ENCODE results near the gene NUP37. TPM values are rescaled to one million over a fixed set of nuclear protein-coding genes. Genes with fewer than 3 reads are reported as not detected.
"Not testable (repeated sequence)": the region's sequence is repeated elsewhere in the genome, so short reads cannot be mapped to it uniquely, and the experiment has no call there.

Gene NUP37
- total and polyA plus RNA-seq, 2 donors from 2014 or later = 23.2 to 26.7 TPM

DNA sequence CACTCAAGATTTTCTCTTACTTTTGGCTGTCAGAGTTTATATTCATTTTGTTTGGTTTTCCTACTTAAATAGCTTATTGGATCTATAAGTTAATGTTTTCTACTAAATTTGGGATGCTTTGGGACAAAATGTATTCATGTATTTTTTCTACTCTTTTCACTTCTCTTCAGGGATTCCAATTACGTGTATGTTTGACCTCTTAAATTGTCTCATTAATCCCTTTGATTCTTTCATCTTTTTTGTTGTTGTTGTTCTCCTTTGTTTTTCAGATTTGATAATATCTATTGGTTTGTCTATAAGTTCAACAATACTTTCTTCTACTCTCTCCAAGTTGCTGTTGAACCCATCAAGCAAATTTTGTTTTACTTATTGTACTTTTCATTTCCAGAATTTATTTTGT, 43.5 kb upstream of the NUP37 start:
- TF ChIP-seq, protein P1, sequence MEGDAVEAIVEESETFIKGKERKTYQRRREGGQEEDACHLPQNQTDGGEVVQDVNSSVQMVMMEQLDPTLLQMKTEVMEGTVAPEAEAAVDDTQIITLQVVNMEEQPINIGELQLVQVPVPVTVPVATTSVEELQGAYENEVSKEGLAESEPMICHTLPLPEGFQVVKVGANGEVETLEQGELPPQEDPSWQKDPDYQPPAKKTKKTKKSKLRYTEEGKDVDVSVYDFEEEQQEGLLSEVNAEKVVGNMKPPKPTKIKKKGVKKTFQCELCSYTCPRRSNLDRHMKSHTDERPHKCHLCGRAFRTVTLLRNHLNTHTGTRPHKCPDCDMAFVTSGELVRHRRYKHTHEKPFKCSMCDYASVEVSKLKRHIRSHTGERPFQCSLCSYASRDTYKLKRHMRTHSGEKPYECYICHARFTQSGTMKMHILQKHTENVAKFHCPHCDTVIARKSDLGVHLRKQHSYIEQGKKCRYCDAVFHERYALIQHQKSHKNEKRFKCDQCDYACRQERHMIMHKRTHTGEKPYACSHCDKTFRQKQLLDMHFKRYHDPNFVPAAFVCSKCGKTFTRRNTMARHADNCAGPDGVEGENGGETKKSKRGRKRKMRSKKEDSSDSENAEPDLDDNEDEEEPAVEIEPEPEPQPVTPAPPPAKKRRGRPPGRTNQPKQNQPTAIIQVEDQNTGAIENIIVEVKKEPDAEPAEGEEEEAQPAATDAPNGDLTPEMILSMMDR (IDR thresholded peaks at IDR 0.05; ENCODE audit: borderline replicate concordance, extremely low read depth, insufficient read depth) = no peak
- intact Hi-C loops (cut with DNase I) = no loop called here
- no peak for FAIRE-seq

DNA sequence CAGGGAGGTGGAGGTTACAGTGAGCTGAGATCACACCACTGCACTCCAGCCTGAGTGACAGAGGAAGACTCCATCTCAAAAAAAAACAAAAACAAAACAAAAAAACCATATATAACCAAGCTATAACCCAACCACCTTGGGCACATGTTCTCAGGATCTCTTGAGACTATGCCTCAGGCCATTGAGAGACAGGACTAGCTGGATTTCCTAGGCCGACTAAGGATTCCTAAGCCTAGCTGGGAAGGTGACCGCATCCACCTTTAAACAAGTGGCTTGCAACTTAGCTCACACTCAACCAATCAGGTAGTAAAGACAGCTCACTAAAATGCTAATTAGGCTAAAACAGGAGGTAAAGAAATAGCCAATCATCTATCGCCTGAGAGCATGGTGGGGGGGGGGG, 35.3 kb upstream of the NUP37 start:
- H3K4me3 ChIP-seq (ENCODE audit: low read length in 3 of 3); intact Hi-C loops (cut with DNase I); H3K4me1 ChIP-seq (ENCODE audit: control insufficient read depth in 2 of 3, insufficient read depth in 2 of 3, low read depth in 1 of 3, low read length in 3 of 3); H3K9me3 ChIP-seq (ENCODE audit: control insufficient read depth in 2 of 3, insufficient read depth in 1 of 3, low read length in 3 of 3); H3K27ac ChIP-seq (ENCODE audit: low read depth in 2 of 2, low read length in 2 of 2); H3K36me3 ChIP-seq (ENCODE audit: control insufficient read depth in 2 of 3, insufficient read depth in 3 of 3, low read length in 3 of 3); H3K9ac ChIP-seq (ENCODE audit: low read length in 3 of 3); DNase-seq; H3K27me3 ChIP-seq (ENCODE audit: control insufficient read depth, insufficient read depth, low read length); FAIRE-seq: not testable (repeated sequence)

More for the DNA sequence above, 43.5 kb upstream of the NUP37 start:
- H3K4me1 ChIP-seq (ENCODE audit: control insufficient read depth in 2 of 3, insufficient read depth in 2 of 3, low read depth in 1 of 3, low read length in 3 of 3) = no peaks in the 10 kb centered on the region
- no peak overlapping the region for H3K4me3 ChIP-seq (ENCODE audit: low read length in 3 of 3)
- no peaks in the 10 kb centered on the region for H3K9me3 ChIP-seq (ENCODE audit: control insufficient read depth in 2 of 3, insufficient read depth in 1 of 3, low read length in 3 of 3)
- no peak overlapping the region for H3K27ac ChIP-seq (ENCODE audit: low read depth in 2 of 2, low read length in 2 of 2)
- no peak overlapping the region for H3K9ac ChIP-seq (ENCODE audit: low read length in 3 of 3)
- no peaks in the 10 kb centered on the region for H3K36me3 ChIP-seq (ENCODE audit: control insufficient read depth in 2 of 3, insufficient read depth in 3 of 3, low read length in 3 of 3)
- H3K27me3 ChIP-seq (ENCODE audit: control insufficient read depth, insufficient read depth, low read length) = no peaks in the 10 kb centered on the region
- no peak for DNase-seq

DNA sequence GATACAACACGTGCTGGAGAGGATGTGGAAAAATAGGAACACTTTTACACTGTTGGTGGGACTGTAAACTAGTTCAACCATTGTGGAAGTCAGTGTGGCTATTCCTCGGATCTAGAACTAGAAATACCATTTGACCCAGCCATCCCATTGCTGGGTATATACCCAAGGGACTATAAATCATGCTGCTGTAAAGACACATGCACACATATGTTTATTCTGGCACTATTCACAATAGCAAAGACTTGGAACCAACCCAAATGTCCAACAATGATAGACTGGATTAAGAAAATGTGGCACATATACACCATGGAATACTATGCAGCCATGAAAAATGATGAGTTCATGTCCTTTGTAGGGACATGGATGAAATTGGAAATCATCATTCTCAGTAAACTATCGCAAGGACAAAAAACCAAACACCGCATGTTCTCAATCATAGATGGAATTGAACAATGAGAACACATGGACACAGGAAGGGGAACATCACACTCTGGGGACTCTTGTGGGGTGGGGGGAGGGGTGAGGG, 27.2 kb upstream of the NUP37 start:
- not testable (repeated sequence) for FAIRE-seq

DNA sequence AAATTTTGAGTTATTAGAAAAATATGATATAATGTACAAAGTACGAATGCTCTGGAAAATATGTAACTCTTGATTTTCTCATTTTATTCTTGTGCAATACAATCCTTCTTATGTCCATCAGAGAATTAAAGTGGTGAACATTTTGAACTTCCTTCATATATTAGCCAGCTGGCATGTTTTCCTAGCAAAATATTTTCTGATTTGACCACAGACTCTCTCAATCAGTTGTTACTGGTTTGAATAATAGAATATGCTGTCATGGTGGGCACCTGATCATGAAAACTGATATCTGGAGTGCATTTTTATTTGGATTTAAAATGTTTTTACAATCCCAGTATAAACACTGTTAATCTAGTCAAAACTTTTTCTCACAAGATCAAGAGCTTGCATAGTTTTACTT, 24.3 kb upstream of the NUP37 start:
- H3K27ac ChIP-seq (ENCODE audit: low read depth in 2 of 2, low read length in 2 of 2) = no peak overlapping the region
- no peaks in the 10 kb centered on the region for H3K27me3 ChIP-seq (ENCODE audit: control insufficient read depth, insufficient read depth, low read length)
- H3K36me3 ChIP-seq (ENCODE audit: control insufficient read depth in 2 of 3, insufficient read depth in 3 of 3, low read length in 3 of 3) = no peaks in the 10 kb centered on the region
- intact Hi-C loops (cut with DNase I) = no loop called here
- TF ChIP-seq, protein P1 (IDR thresholded peaks at IDR 0.05; ENCODE audit: borderline replicate concordance, extremely low read depth, insufficient read depth) = no peak
- H3K4me3 ChIP-seq (ENCODE audit: low read length in 3 of 3) = no peak overlapping the region
- no peak for FAIRE-seq
- no peak overlapping the region for H3K9ac ChIP-seq (ENCODE audit: low read length in 3 of 3)
- H3K9me3 ChIP-seq (ENCODE audit: control insufficient read depth in 2 of 3, insufficient read depth in 1 of 3, low read length in 3 of 3) = no peaks in the 10 kb centered on the region
- H3K4me1 ChIP-seq (ENCODE audit: control insufficient read depth in 2 of 3, insufficient read depth in 2 of 3, low read depth in 1 of 3, low read length in 3 of 3) = no peaks in the 10 kb centered on the region
- no peak for DNase-seq

More for the DNA sequence above, 27.2 kb upstream of the NUP37 start:
- H3K27me3 ChIP-seq (ENCODE audit: control insufficient read depth, insufficient read depth, low read length); H3K9me3 ChIP-seq (ENCODE audit: control insufficient read depth in 2 of 3, insufficient read depth in 1 of 3, low read length in 3 of 3); intact Hi-C loops (cut with DNase I); H3K4me3 ChIP-seq (ENCODE audit: low read length in 3 of 3); H3K9ac ChIP-seq (ENCODE audit: low read length in 3 of 3); H3K4me1 ChIP-seq (ENCODE audit: control insufficient read depth in 2 of 3, insufficient read depth in 2 of 3, low read depth in 1 of 3, low read length in 3 of 3); H3K27ac ChIP-seq (ENCODE audit: low read depth in 2 of 2, low read length in 2 of 2); H3K36me3 ChIP-seq (ENCODE audit: control insufficient read depth in 2 of 3, insufficient read depth in 3 of 3, low read length in 3 of 3); DNase-seq: not testable (repeated sequence)

DNA sequence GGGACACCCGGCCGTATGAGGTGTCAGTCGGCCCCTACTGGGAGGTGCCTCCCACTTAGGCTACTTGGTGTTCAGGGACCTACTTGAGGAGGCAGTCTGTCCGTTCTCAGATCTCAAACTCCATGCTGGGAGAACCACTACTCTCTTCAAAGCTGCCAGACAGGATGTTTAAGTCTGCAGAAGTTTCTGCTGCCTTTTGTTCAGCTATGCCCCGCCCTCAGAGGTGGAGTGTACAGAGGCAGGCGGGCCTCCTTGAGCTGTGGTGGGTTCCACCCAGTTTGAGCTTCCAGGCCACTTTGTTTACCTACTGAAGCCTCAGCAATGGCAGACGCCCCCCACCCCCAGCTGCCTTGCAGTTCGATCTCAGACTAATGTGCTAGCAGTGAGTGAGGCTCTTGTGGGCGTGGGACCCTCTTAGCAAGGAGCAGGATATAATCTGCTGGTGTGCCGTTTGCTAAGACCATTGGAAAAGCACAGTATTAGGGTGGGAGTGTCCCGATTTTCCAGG, 23.0 kb upstream of the NUP37 start:
- H3K4me3 ChIP-seq (ENCODE audit: low read length in 3 of 3); H3K36me3 ChIP-seq (ENCODE audit: control insufficient read depth in 2 of 3, insufficient read depth in 3 of 3, low read length in 3 of 3); DNase-seq; H3K9ac ChIP-seq (ENCODE audit: low read length in 3 of 3); H3K27me3 ChIP-seq (ENCODE audit: control insufficient read depth, insufficient read depth, low read length); H3K9me3 ChIP-seq (ENCODE audit: control insufficient read depth in 2 of 3, insufficient read depth in 1 of 3, low read length in 3 of 3); intact Hi-C loops (cut with DNase I); H3K4me1 ChIP-seq (ENCODE audit: control insufficient read depth in 2 of 3, insufficient read depth in 2 of 3, low read depth in 1 of 3, low read length in 3 of 3); H3K27ac ChIP-seq (ENCODE audit: low read depth in 2 of 2, low read length in 2 of 2); FAIRE-seq: not testable (repeated sequence)

DNA sequence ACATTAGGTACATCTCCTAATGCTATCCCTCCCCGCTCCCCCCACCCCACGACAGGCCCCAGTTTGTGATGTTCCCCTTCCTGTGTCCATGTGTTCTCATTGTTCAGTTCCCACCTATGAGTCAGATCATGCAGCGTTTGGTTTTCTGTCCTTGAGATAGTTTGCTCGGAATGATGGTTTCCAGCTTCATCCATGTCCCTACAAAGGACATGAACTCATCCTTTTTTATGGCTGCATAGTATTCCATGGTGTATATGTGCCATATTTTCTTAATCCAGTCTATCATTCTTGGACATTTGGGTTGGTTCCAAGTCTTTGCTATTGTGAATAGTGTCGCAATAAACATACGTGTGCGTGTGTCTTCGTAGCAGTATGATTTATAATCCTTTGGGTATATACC, 17.7 kb upstream of the NUP37 start:
- H3K4me1 ChIP-seq (ENCODE audit: control insufficient read depth in 2 of 3, insufficient read depth in 2 of 3, low read depth in 1 of 3, low read length in 3 of 3); FAIRE-seq; DNase-seq; H3K9me3 ChIP-seq (ENCODE audit: control insufficient read depth in 2 of 3, insufficient read depth in 1 of 3, low read length in 3 of 3); H3K36me3 ChIP-seq (ENCODE audit: control insufficient read depth in 2 of 3, insufficient read depth in 3 of 3, low read length in 3 of 3); H3K27ac ChIP-seq (ENCODE audit: low read depth in 2 of 2, low read length in 2 of 2); H3K4me3 ChIP-seq (ENCODE audit: low read length in 3 of 3); H3K9ac ChIP-seq (ENCODE audit: low read length in 3 of 3); intact Hi-C loops (cut with DNase I); H3K27me3 ChIP-seq (ENCODE audit: control insufficient read depth, insufficient read depth, low read length): not testable (repeated sequence)

DNA sequence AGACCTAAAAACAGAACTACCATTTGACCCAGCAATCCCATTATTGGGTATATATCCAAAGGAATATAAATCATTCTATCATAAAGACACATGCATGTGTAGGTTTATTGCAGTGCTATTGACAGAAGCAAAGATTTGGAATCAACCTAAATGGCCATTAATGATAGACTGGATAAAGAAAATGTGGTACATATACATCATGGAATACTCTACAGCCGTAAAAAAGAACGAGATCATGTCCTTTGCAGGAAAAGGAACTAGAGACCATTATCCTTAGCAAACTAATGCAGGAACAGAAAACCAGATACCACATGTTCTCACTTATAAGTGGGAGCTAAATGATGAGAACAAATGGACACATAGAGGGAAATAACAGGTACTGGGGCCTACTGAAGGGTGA, 11.5 kb upstream of the NUP37 start:
- H3K9me3 ChIP-seq (ENCODE audit: control insufficient read depth in 2 of 3, insufficient read depth in 1 of 3, low read length in 3 of 3); H3K4me3 ChIP-seq (ENCODE audit: low read length in 3 of 3); H3K27me3 ChIP-seq (ENCODE audit: control insufficient read depth, insufficient read depth, low read length); H3K27ac ChIP-seq (ENCODE audit: low read depth in 2 of 2, low read length in 2 of 2); FAIRE-seq; H3K9ac ChIP-seq (ENCODE audit: low read length in 3 of 3); intact Hi-C loops (cut with DNase I); H3K4me1 ChIP-seq (ENCODE audit: control insufficient read depth in 2 of 3, insufficient read depth in 2 of 3, low read depth in 1 of 3, low read length in 3 of 3); DNase-seq; H3K36me3 ChIP-seq (ENCODE audit: control insufficient read depth in 2 of 3, insufficient read depth in 3 of 3, low read length in 3 of 3): not testable (repeated sequence)
